HepG2 (cell line): ENCODE results near the gene ABHD17A. TPM values are rescaled to one million over a fixed set of nuclear protein-coding genes. Genes with fewer than 3 reads are reported as not detected.

ENCODE experiments used
- JUN ChIP-seq: sonication (generic); formaldehyde crosslinking; IDR thresholded peaks from 2 replicates; pipeline ENCODE4 v1.4.0; 2020; ENCODE audit warnings: mild to moderate bottlenecking, missing genetic modification reagents
- MATR3 ChIP-seq: sonication (generic); formaldehyde crosslinking; IDR thresholded peaks from 2 replicates; pipeline ENCODE4 v1.4.0; 2020; ENCODE audit warnings: missing genetic modification reagents
- NFKB2 ChIP-seq: sonication (generic); formaldehyde crosslinking; IDR thresholded peaks from 2 replicates; pipeline ENCODE4 v1.4.0; 2020; ENCODE audit warnings: missing genetic modification reagents, borderline replicate concordance
- NR2F1 ChIP-seq, 2 experiments: fragments of 450-650 bp in 1 of 2; formaldehyde crosslinking in 1 of 2; IDR thresholded peaks; 2 replicates each; pipeline versions ENCODE4 v1.5.0 to v1.6.1; 2016 to 2020; ENCODE audit warnings: mild to moderate bottlenecking in 1 of 2, missing compliant biosample characterization in 1 of 2, missing genetic modification reagents in 1 of 2, moderate library complexity in 1 of 2
- RORA ChIP-seq: sonication (generic); formaldehyde crosslinking; IDR thresholded peaks from 2 replicates; pipeline ENCODE4 v1.5.0; 2020; ENCODE audit warnings: mild to moderate bottlenecking, missing genetic modification reagents, moderate library complexity
- SETDB1 ChIP-seq: sonication (generic); formaldehyde crosslinking; IDR thresholded peaks from 2 replicates; pipeline ENCODE4 v1.5.1; 2020; ENCODE audit warnings: missing genetic modification reagents, mild to moderate bottlenecking, borderline replicate concordance
- SOX13 ChIP-seq, 3 experiments: fragments of 450-650 bp in 1 of 3; sonication (generic) in 1 of 3; formaldehyde crosslinking in 1 of 3; IDR thresholded peaks in 2 of 3; conservative IDR thresholded peaks in 1 of 3; 2 replicates each; pipeline versions ENCODE4 v1.5.0 to v1.6.1; 2016 to 2020; ENCODE audit warnings: antibody characterized with exemption in 1 of 3, mild to moderate bottlenecking in 1 of 3, missing compliant biosample characterization in 1 of 3, missing genetic modification reagents in 1 of 3, moderate library complexity in 1 of 3
- ZKSCAN8 ChIP-seq: IDR thresholded peaks from 2 replicates; pipeline ENCODE4 v1.6.1; 2016; ENCODE audit warnings: borderline replicate concordance, missing genetic modification reagents, missing compliant biosample characterization
- ZNF253 ChIP-seq: sonication (generic); formaldehyde crosslinking; IDR thresholded peaks from 2 replicates; pipeline ENCODE4 v1.8.0; 2022; ENCODE audit warnings: mild to moderate bottlenecking, missing genetic modification reagents, borderline replicate concordance
- ZNF326 ChIP-seq: sonication (generic); formaldehyde crosslinking; IDR thresholded peaks from 2 replicates; pipeline ENCODE4 v1.4.0; 2020; ENCODE audit warnings: missing genetic modification reagents, borderline replicate concordance
- ZNF431 ChIP-seq: sonication (generic); formaldehyde crosslinking; IDR thresholded peaks from 2 replicates; pipeline ENCODE4 v1.9.0; 2022; ENCODE audit warnings: missing genetic modification reagents, low read depth, mild to moderate bottlenecking, borderline replicate concordance
- ZNF577 ChIP-seq: sonication (generic); formaldehyde crosslinking; IDR thresholded peaks from 2 replicates; pipeline ENCODE4 v1.4.0; 2020; ENCODE audit warnings: mild to moderate bottlenecking, low read depth, missing genetic modification reagents, borderline replicate concordance
- ZNF713 ChIP-seq: sonication (generic); formaldehyde crosslinking; IDR thresholded peaks from 2 replicates; pipeline ENCODE4 v1.4.0; 2020; ENCODE audit warnings: mild to moderate bottlenecking, missing genetic modification reagents
- polyA plus RNA-seq, 8 experiments: library from polyadenylated mRNA; depleted of rRNA in 3 of 8; stranded (reverse) in 7 of 8; unstranded in 1 of 8; fragments of >200 nt; fragmentation: Illumina TruSeq in 4 of 8; extraction: Trizol in 4 of 8; gene quantifications; 2 replicates each; pipeline versions ENCODE4 v1.2.1 to v1.2.3, GENCODE V29; 2011 to 2016; ENCODE audit warnings: low read depth in 4 of 8, missing spikeins in 1 of 8, mixed read lengths in 1 of 8; ENCODE audit not compliant: insufficient read depth in 1 of 8
- total RNA-seq, 5 experiments: library from RNA; depleted of rRNA; stranded (reverse); fragments of >200 nt; fragmentation: Illumina TruSeq; extraction: Trizol; gene quantifications; 2 replicates each; pipeline ENCODE4 v1.2.3, GENCODE V29; 2016; ENCODE audit warnings: low read depth in 1 of 5
- TF ChIP-seq, protein P1 (sequence below): sonication (generic); formaldehyde crosslinking; IDR thresholded peaks from 2 replicates; pipeline ENCODE4 v1.5.0; 2020; ENCODE audit warnings: mild to moderate bottlenecking, low read depth, missing genetic modification reagents, borderline replicate concordance
- TF ChIP-seq, protein P2 (sequence below): sonication (generic); formaldehyde crosslinking; IDR thresholded peaks from 2 replicates; pipeline ENCODE4 v1.4.0; 2020; ENCODE audit warnings: missing genetic modification reagents
- TF ChIP-seq, protein P3 (sequence below): sonication (generic); formaldehyde crosslinking; IDR thresholded peaks from 2 replicates; pipeline ENCODE4 v1.9.0; 2022; ENCODE audit warnings: low read depth, missing genetic modification reagents
- TF ChIP-seq, protein P4 (sequence below): sonication (generic); formaldehyde crosslinking; IDR thresholded peaks from 2 replicates; pipeline ENCODE4 v1.4.0; 2020; ENCODE audit warnings: missing genetic modification reagents, mild to moderate bottlenecking, borderline replicate concordance
- TF ChIP-seq, protein P5 (sequence below): sonication (generic); formaldehyde crosslinking; IDR thresholded peaks from 2 replicates; pipeline ENCODE4 v1.5.0; 2020; ENCODE audit warnings: mild to moderate bottlenecking, missing genetic modification reagents, borderline replicate concordance

The ABHD17A gene
- total and polyA plus RNA-seq, 2 of the 13 experiments (the other 11 are each of a cell fraction or from before 2014, with no cell fraction given), result 27.7 to 40.8 TPM

DNA sequence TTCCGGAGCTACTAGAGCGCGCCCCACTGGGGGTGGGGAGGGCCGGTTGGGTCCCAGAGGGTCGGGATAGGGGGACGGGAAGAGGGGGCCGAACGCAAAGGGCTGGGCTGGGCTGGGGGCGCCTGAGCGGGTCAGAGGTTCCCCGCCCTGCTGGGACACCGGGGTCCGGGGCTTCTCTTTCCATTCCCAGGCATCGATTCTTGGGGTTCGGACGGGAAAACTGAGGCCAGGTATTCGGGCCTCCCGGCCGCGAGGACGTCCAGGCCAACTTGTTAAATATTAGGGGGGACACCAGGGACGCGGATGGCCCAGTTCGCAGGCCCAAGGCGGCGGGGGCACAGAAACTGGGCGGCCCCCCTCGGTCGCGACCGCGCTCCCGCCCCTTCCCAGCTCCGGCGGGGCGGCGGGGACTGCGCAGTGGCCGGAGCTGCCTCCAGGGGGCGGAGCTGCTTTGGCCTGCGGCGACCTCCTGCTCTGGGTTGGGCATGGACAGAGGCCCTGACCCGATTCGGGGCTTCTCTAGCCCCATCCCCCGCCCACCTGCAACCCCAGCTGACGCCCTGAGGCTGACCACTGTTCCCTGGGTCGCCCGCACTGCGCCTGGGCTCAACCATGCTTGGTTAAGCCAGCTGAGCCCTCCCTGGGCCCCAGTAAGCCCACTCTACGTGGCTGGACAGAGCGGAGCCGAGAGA lies 20.7 kb downstream of the ABHD17A start (continued):
- TF ChIP-seq ZNF577 (CRISPR knock-in tag) (no peak), ZNF253 (CRISPR knock-in tag) (no peak), SOX13 (IDR thresholded peaks at IDR 0.05) (no peak), SOX13 (CRISPR knock-in tag; conservative IDR thresholded peaks at IDR 0.05 in 1 of 2, IDR thresholded peaks at IDR 0.05 in 1 of 2) (0 out of 4 replicates have a peak, but pooled peaks of 1 of the 2 experiments have one; percentile 41), ZNF713 (CRISPR knock-in tag) (no peak), ZNF326 (no peak), MATR3 (CRISPR knock-in tag) (no peak), JUN (CRISPR knock-in tag) (no peak), NFKB2 (CRISPR knock-in tag) (no peak), SETDB1 (CRISPR knock-in tag) (no peak), ZKSCAN8 (CRISPR knock-in tag) (no peak), ZNF431 (CRISPR knock-in tag) (no peak), RORA (CRISPR knock-in tag) (no peak), NR2F1 (CRISPR knock-in tag; IDR thresholded peaks at IDR 0.05) (peak; percentile 45; a peak in 2 of 4 replicates)
- TF ChIP-seq, protein P1, sequence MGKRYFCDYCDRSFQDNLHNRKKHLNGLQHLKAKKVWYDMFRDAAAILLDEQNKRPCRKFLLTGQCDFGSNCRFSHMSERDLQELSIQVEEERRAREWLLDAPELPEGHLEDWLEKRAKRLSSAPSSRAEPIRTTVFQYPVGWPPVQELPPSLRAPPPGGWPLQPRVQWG (CRISPR knock-in tag), result no peak
- TF ChIP-seq, protein P2, sequence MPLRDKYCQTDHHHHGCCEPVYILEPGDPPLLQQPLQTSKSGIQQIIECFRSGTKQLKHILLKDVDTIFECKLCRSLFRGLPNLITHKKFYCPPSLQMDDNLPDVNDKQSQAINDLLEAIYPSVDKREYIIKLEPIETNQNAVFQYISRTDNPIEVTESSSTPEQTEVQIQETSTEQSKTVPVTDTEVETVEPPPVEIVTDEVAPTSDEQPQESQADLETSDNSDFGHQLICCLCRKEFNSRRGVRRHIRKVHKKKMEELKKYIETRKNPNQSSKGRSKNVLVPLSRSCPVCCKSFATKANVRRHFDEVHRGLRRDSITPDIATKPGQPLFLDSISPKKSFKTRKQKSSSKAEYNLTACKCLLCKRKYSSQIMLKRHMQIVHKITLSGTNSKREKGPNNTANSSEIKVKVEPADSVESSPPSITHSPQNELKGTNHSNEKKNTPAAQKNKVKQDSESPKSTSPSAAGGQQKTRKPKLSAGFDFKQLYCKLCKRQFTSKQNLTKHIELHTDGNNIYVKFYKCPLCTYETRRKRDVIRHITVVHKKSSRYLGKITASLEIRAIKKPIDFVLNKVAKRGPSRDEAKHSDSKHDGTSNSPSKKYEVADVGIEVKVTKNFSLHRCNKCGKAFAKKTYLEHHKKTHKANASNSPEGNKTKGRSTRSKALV (CRISPR knock-in tag), result no peak
- TF ChIP-seq, protein P3, sequence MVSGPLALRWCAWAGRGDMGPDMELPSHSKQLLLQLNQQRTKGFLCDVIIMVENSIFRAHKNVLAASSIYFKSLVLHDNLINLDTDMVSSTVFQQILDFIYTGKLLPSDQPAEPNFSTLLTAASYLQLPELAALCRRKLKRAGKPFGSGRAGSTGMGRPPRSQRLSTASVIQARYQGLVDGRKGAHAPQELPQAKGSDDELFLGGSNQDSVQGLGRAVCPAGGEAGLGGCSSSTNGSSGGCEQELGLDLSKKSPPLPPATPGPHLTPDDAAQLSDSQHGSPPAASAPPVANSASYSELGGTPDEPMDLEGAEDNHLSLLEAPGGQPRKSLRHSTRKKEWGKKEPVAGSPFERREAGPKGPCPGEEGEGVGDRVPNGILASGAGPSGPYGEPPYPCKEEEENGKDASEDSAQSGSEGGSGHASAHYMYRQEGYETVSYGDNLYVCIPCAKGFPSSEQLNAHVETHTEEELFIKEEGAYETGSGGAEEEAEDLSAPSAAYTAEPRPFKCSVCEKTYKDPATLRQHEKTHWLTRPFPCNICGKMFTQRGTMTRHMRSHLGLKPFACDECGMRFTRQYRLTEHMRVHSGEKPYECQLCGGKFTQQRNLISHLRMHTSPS, result no peak; the same call in 1 of the 2 replicates
- TF ChIP-seq, protein P4, sequence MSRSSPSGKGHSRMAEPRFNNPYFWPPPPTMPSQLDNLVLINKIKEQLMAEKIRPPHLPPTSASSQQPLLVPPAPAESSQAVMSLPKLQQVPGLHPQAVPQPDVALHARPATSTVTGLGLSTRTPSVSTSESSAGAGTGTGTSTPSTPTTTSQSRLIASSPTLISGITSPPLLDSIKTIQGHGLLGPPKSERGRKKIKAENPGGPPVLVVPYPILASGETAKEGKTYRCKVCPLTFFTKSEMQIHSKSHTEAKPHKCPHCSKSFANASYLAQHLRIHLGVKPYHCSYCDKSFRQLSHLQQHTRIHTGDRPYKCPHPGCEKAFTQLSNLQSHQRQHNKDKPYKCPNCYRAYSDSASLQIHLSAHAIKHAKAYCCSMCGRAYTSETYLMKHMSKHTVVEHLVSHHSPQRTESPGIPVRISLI (CRISPR knock-in tag), result no peak
- TF ChIP-seq, protein P5, sequence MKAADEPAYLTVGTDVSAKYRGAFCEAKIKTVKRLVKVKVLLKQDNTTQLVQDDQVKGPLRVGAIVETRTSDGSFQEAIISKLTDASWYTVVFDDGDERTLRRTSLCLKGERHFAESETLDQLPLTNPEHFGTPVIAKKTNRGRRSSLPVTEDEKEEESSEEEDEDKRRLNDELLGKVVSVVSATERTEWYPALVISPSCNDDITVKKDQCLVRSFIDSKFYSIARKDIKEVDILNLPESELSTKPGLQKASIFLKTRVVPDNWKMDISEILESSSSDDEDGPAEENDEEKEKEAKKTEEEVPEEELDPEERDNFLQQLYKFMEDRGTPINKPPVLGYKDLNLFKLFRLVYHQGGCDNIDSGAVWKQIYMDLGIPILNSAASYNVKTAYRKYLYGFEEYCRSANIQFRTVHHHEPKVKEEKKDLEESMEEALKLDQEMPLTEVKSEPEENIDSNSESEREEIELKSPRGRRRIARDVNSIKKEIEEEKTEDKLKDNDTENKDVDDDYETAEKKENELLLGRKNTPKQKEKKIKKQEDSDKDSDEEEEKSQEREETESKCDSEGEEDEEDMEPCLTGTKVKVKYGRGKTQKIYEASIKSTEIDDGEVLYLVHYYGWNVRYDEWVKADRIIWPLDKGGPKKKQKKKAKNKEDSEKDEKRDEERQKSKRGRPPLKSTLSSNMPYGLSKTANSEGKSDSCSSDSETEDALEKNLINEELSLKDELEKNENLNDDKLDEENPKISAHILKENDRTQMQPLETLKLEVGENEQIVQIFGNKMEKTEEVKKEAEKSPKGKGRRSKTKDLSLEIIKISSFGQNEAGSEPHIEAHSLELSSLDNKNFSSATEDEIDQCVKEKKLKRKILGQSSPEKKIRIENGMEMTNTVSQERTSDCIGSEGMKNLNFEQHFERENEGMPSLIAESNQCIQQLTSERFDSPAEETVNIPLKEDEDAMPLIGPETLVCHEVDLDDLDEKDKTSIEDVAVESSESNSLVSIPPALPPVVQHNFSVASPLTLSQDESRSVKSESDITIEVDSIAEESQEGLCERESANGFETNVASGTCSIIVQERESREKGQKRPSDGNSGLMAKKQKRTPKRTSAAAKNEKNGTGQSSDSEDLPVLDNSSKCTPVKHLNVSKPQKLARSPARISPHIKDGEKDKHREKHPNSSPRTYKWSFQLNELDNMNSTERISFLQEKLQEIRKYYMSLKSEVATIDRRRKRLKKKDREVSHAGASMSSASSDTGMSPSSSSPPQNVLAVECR, result peak; percentile 55; the same call in 1 of the 2 replicates
